Stimulated activated CD4-positive, alpha-beta T cell treated with anti-CD3 and anti-CD28 coated beads, Interleukin-12 subunit alpha, Interleukin-12 subunit beta, amount 100 ng/mL, for 24 hours (primary cell): Measurements from ENCODE around the gene RERE.

Source experiments
- DNase-seq, 2 experiments: peaks; one replicate each; pipeline ENCODE4 v3.0.0-alpha.2; 2020; ENCODE audit warnings: low read depth in 2 of 2

RERE gene

DNA sequence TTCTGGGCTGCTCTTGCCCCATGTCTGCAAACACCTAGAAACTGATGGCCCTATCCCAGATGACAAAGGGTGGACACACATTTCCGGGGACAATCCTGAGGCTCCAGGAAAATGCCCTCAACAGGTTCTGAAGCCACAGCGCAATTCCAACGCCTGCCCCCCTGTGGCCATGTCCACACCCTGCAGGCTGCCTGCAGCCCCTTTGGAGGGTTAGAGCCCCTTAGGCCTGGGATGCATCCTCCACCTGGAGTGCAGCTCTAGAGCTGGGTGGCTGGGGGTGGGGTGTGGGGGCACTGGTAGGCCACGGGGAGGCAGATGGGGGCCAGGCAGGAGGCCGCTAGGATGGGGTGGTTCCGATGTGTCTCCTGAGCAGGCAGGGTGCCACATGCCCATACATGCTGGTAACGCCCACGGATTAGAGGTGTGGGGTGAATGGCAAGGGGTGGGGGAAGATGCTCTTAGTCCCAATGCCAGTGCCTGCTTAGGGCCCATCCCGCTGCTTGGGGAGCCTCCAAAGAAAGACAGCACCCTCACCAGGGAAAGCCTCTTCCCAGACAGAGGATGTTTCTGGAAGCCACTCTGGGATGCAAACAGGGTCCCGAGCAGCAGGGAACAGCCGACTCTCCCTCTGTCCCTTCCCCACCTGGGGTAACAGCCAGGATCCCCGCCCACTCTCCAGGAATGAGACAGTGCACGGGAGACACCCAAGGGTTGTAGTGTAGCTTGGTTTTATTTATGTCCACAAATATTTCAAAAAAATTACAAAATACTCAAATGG is 465.6 kb downstream of the RERE start:
- DNase-seq = no peak

DNA sequence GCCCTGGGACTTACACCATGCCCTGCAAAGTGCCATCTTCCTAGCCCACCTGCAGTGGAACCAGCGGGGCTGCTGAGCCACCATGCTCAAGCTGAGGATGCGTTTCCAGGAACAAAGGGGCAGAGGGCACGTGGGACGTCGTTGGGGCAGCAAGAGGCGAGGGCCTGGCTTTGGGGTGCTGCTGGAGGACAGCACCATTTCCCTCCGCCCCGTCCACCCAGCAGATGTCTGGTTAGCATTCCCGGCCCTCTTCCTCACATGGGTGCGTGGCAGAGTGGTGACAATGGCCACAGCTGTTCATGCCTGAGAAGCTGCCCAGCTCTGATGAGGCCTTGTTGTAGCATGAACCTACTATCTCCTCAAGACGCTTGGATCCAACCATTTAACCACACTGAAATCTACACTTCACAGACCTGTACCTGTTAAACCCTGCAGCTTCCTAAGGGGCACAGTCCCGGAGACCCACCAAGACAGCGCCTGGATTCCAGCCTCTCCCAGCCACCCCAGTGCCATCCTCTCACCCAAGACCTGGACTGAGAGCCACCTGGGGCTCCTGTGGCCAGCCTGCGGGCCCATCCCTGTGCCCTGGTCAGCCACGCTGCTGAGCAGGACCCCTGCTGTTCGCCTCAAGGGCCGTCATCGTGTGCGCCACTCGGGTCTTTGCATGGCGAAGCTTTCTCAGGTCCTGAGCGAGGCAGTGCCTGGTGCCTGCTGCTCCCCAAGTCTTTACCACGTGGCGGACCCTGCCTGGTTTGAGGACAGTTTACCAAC is 466.3 kb downstream of the RERE start:
- no peak for DNase-seq

DNA sequence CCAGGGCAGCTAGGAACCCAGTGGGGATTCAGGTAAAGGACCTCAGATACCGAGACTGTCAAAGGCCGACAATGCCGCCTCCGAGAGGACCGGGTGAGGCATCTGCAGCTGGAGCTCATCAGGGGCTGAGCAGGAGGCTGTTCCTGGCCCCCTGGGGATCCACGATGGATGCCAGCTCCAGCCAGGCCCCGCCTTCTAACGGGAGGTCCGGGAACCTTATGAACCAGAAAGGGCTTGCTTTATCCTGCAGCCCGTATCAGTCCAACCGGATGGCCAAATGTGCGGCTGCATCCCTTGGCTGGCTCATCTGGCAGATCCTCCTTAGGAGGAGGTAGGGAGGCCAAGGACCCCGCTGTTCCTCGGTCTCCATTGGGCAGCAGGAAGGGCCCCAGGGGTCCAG is 467.5 kb downstream of the RERE start:
- DNase-seq = no peak

DNA sequence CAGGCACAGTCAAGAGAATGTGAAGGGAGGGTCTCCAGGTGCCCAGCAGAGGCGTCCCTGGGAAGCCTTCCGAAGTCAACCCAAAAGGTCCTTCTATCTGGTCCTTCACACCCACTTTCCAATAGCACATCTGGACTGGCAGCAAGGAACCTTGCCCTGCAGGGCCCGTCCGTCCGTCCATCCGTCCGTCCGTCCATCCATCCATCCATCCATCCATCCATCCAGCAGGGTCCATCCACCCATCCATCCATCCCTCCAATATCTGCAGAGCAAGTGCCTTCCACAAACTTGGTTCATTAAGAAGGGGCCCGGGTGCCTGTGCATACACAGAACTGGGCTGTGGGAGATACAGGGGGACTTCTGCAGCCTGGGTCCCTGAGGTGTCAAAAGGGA is 468.0 kb downstream of the RERE start:
- no peak for DNase-seq

DNA sequence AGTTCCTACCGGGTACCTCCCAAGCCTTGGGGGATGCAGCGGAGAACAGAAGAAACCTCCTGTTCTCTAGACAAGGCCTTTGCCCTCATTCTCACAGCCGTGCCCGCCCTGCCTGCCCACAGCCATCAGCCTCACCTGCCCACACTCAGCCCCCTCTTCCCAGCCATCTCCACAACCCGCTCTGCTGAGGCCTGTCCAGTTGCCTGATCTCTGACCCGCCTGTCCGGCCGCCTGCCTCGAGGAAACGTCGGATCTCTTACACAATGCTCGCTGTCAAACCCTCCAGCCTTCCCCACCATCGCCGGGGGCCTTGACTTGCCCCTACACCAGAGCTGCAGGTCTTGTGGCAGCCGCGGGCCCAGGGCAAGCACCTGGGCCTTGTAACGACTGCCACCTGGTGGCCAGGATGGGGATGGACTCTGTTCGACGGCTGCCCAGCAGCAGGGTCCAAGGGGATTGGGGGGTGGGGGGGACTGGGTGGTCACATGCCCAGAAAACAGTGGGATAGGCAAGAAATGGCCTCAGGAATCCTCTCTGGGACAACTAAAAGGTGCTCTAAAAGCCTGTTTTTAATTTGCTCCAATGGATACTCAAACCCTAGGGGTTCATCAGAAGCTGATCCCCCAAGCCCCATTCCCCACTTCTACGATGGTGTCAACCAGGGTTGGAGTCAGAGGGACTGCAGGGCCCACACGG is 468.5 kb downstream of the RERE start:
- peak; percentile 32 to 59 for DNase-seq

DNA sequence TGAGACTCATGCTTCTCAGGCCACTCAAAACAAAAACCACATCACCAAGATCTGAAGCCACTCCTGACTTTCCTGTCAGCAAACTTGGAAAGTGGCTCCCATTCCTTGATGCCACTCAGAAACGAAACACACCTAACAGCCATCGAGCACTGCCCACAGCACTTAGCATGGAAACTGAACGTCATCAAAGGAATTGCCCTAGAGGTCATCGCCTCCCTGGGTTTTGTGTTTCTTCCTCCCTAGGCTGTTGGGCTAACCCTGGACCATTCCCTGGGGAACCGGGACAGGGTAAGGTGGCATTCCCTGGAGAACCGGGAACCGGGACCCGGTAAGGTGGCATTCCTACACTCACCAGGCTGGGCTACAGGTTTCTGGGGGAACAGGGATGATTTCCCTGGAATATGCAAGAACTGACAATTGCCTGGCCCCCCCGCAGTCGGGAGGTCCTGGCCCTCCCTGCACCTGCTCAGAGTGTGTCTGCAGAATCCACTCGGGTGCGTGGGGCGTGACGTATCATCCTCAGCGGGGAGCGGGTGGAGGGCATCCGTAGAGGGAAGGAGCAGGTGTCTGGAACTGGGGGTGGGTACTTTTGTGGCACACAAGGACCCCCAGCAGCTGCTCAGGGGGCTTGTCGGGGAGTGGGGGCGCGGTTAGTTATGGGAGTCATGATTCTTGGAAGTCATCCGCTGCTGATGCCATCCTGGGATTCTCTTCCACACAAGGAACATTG is 469.2 kb downstream of the RERE start:
- no peak for DNase-seq

DNA sequence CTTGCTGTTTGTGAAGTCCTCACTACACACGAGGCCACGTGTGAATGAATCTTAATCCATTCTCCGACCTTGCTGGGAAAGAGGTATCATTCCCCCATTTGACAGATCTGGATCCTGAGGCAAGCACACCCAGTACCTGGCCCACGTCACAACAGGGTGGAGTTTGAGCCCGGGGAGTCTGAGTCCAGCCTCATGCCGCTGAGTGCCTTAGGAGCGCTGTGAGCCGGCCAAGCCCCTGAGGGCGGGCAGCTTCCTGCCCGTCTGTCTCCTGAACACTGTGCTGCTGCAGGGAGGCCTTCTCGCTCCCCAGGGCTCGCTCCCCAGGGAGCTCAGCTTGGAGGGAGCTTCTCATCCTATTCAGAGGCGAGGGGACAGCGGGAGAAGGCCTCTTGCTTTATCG is 469.8 kb downstream of the RERE start:
- no peak for DNase-seq

DNA sequence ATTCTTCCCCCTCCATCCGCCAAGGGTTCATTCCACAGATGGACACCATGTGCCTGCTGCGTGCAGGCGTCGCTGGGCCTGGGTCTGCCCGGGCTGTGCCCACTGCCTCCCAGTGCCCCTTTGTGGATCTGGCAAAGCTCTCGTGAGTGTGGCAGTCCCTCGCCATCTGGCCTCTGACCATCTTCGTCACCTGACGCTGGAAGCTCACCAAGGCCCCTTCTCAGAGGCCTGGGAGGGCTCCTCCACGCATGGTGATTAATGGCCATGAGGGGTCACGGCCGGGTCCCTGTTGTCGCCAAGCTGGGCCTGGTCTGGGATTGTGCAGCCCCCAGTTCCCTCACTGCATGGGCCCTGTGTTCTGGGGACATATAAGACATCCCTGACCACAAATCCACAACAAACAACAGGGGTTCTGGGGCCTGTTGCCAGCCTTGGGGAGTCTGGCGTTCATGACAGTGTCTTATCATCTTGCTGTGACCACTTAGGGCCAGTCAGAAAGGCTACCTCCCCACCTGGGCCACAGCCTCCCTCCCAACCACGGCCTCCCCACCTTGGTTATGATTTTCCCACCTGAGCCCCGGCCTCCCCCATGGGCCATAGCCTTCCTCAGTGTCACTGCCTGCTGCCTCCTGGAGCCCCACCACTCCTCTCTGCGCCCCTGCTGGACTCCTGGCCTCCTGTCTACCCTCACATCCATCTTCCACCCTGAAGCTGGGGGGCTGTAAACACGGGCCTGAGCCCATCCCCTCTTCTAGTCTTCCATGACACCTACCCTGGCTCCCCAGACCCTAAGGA is 471.6 kb downstream of the RERE start:
- DNase-seq = no peak

DNA sequence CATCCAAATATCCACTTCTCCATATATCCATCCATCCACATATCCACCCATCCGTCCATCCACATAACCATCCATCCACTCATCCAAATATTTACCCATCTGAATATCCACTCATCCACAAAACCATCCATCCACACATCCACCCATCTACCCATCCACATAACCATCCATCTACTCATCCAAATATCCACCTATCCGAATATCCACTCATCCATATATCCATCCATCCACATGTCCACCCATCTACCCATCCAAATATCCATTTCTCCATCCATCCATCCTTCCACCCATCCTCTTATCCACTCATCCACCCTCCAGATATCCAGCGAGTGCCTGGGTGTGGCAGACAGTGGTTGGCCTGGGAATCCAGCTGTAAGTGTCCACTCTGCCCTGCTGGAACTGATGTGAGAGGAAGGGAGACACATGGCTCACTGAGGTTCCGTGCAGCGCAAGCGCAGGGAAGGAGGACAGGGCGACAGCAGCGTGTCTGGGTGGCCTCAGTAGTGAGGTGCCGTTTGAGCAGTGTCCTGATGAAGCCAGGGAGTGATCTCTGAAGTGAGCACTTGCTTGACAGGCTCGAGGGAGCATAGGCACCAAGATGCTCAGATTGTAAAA is 472.4 kb downstream of the RERE start:
- no peak for DNase-seq

DNA sequence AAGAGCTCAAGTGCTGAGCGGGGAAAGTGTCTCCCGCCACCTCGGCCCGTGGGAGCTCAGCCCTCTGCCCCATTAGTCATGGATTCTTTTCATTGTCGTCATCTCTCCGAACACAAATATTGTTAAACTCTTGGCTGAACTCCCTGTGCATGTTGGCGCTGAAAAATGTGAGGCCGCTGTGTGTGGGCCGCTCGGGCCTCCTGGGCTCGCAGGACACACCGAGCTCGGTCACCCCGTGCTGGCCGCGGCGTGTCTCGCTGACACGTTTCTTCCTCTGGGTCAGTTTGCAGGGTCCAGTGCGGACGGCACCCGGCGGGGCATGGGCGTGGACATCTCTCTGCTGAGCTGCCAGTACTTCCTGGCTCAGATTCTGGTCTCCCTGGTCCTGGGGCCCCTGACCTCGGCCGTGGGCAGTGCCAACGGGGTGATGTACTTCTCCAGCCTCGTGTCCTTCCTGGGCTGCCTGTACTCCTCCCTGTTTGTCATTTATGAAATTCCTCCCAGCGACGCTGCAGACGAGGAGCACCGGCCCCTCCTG is 473.9 kb downstream of the RERE start:
- no peak for DNase-seq

DNA sequence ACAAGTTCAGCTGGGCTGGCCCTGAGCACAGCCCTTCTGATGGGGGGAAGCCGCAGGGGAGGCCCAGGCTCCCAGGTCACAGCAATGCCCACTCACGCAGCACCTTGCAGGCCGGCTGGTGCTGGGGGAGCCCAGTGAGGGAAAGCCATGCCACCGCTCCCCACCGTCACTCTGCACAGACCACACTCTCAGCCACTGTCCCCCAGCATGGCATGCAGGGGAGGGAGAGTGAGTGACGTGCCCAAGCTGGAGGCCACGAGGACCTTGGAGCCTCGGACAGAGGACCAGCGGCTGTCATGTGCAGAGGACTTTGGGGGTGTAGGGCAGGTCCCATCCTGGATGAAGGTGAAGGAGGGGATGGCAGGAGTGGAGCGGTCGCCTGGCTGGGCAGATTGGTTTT is 474.4 kb downstream of the RERE start:
- DNase-seq = no peak

DNA sequence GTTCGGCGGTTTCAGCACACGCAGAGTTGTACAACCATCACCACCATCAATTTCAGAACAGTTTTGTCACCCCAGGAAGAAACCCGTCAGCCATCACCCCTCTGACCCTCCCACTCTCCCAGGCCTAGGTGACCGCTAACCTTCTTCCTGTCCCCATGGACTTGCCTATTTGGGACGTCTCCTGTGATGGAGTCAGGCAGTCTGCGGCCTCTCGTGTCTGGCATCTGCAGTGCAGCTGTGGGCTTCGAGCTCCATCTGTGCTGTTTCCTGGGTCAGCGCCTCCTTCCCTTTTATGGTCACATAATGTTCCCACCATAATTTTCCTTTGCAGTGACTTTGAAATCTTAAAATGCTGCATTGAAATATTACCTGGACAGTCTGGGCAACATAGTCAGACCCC is 475.1 kb downstream of the RERE start:
- DNase-seq = no peak

DNA sequence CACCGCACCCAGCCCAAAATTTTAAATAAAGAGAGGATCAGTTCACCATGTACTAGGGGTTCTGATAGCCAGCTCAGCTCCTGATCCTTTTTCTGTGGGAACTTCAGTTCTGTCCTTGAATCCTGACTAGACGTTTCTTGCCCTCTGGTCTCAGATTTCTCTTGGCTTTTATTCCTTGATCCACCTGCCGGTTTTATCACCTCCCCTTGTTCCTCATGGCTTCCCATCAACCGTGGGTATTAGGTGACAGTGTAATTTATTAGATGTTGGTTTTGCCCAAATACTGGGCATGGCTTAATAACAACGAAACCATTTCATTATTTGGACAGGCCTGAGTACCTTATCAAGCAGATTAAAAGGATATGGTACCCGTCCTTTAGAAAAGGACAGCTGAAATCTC is 477.0 kb downstream of the RERE start:
- DNase-seq = no peak

DNA sequence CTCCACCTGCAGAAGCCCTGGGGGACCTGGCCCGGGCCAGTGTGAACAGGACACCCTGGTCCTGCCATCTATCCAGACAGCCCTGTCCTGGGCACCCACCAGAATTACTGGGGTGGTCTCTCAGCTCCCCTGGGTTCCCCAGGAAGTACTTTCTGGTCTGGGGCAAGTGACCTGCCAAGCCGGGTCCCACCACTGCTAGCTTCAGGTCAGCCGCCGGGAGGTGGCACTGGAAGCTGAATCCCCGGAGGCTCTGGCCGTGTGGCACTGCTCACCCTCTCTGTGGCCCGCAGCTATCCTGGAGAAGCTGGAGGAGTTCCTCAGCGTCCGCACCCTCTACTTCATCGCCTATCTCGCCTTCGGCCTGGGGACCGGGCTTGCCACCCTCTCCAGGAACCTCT is 478.2 kb downstream of the RERE start:
- DNase-seq = no peak

DNA sequence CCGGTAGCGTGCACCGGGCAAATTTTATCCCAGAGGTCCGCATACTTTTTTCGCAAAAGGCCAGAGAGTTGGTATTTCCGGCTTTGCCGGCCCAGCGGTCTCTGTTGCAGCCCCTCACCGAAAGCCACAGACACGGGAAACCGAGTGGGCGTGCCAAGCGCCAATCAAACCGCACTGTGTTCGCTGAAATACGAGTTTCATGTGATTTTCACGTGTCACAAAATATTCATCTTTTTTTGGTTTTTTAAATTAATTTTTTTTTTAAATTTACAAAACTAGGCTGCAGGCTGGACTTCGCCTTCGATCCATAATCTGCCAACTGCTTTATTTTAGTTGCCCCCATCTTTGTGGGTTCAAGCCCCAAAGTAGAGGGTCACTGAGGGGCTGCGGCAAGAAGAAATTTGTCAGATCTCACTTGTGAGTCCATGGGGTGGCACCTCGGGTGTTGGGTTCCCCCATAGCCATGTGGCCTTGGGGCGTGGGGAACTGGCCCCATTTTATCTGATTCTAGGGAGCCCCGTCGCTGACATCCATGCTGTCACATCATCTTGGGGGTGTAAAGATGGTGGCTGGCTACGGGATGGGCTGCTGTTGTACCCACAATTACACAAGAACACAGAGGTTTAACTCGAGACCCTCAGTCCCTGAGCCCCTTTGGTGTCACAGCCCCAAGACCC is 478.8 kb downstream of the RERE start:
- DNase-seq = no peak

DNA sequence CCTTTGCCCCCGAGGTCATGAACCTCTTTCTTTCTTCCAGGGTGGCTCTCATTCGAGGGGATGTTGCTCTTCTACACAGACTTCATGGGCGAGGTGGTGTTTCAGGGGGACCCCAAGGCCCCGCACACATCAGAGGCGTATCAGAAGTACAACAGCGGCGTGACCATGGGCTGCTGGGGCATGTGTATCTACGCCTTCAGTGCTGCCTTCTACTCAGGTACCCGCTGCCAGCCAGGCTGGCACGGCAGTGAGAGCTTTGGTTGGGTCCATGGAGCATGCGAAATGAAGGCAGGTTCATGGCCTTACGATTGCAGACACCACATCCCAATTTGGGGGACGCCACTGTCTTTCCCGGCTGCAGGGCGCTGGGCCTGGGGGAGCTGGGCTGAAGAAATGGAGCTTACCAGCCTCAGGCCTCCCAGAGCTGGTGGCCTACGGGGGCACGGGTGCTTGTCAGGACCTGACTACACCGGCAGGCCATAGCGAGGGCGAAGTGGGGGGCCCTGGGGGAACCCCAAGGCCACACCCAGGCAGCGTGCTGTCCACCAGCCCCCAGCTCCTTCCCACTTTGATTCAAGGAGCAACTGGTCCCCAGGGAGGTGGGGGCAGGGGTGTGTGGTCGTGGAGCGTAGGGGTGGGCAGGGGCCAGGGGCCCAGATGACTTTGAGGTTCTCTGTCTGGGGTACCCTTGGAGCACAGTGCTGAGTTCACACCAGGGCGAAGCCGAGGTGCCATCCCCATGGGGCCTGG is 479.5 kb downstream of the RERE start:
- DNase-seq = no peak

DNA sequence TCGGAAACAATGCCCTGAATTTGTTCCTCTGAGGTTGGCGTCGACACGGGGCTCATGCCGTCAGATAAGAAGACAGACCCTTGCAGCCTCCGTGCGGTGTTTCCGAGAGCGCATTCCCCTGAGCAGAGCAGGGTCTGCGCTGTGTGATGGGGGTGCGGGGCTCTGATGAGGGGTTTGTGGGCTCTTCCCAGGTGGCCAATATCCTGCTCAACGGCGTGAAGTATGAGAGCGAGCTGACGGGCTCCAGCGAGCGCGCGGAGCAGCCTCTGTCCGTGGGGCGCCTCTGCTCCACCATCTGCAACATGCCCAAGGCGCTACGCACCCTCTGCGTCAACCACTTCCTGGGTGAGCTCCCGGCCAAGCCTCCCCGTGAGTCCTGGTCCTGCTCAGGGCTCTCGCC is 482.2 kb downstream of the RERE start:
- no peak for DNase-seq

DNA sequence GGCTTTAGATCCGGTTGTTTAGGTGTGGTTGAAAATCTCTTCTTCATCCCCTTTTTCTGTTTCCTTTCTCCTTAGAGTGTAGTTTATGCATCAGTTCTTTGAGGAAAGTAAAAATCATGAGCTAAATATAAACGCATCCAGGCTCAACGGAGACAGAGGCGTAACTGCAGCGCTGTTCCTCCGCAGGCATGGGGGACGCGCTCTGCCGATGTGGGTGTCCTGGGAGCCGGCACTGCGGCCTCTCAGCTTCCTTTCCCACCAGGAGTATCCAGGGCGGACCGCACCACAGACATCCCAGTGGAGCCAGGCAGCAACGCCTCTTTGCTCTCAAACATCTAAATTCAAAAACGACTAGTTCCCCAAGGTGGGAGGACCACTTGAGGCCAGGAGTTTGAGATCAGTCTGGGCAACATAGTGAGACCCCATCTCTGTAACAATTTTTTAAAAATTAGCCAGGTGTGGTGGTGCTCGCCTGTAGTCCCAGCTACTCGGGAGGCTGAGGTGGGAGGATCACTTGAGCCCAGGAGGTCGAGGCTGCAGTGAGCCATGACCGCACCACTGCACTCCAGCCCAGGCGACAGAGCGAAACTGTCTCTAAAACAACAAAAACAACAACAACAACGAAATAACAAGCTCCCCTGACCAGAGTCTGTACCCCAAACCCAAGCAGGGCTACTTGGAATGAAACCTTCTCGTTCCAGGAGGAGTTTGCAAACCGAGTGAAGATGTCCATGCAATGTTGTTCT is 483.2 kb downstream of the RERE start:
- DNase-seq = no peak
